ENCODE measurements around the gene MRPL49.

DNA sequence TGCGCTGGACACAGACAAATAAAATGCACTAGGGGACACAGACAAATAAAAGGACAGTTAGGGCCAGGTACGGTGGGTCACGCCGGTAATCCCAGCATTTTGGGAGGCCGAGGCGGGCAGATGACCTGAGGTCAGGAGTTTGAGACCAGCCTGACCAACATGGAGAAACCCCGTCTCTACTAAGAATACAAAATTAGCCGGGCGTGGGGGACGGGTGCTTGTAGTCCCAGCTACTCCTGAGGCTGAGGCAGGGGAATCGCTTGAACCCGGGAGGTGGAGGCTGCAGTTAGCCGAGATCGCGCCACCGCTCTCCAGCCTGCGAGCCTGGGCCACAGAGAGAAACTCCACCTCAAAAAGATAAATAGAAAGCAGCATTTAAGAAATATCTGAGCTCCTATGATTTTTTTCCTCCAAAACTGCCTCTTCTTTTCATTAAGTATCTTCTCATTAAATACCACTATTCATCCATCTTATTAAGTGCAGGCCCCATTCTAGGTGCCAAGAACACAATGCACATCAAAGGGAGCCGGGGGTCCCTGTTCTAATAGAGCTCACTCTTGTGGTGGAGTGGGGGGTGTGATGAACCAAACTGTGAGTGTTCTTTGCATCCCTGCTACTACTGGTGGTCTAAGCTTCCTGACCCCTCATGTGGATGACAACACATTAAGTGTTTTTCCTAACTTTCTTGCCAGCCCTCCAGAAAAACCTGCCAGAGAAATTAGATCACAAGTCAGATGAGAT is 3.9 kb upstream of the MRPL49 start:
- no peak for TF ChIP-seq MXI1 (IDR thresholded peaks at IDR 0.05; ENCODE audit: borderline replicate concordance, low read depth, low read length)
- TF ChIP-seq, protein P1, sequence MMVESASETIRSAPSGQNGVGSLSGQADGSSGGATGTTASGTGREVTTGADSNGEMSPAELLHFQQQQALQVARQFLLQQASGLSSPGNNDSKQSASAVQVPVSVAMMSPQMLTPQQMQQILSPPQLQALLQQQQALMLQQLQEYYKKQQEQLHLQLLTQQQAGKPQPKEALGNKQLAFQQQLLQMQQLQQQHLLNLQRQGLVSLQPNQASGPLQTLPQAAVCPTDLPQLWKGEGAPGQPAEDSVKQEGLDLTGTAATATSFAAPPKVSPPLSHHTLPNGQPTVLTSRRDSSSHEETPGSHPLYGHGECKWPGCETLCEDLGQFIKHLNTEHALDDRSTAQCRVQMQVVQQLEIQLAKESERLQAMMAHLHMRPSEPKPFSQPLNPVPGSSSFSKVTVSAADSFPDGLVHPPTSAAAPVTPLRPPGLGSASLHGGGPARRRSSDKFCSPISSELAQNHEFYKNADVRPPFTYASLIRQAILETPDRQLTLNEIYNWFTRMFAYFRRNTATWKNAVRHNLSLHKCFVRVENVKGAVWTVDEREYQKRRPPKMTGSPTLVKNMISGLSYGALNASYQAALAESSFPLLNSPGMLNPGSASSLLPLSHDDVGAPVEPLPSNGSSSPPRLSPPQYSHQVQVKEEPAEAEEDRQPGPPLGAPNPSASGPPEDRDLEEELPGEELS (CRISPR knock-in tag; IDR thresholded peaks at IDR 0.05) = no peak

All from HepG2 (cell line).